HL-60 (cell line): Measurements from ENCODE around the gene MYBPC1.
A peak's percentile ranks its signal among the peaks of the same experiment; 100 is the strongest.

ENCODE experiments used
- DNase-seq, 2 experiments: peaks; one replicate each; pipeline ENCODE4 v3.0.0-alpha.2; 2010 to 2020; ENCODE audit warnings: low read depth in 1 of 2, low spot score in 1 of 2
- H3K27ac ChIP-seq: fragments of 250-450 bp; sonication (Bioruptor Pico); replicated peaks from 2 replicates; pipeline ENCODE4 v1.5.1; 2020; ENCODE audit warnings: mild to moderate bottlenecking, moderate library complexity
- H3K27me3 ChIP-seq: fragments of 250-450 bp; sonication (Bioruptor Pico); 2 replicates; pipeline ENCODE4 v1.5.1; 2021; ENCODE audit warnings: mild to moderate bottlenecking, moderate library complexity; ENCODE audit not compliant: insufficient read depth, poor library complexity, severe bottlenecking
- H3K4me3 ChIP-seq: replicated peaks from 2 replicates; pipeline ENCODE4 v1.5.1; 2011; ENCODE audit warnings: mild to moderate bottlenecking, control low read depth, low read length; ENCODE audit not compliant: insufficient read depth
- CTCF ChIP-seq: IDR thresholded peaks from one replicate; pipeline ENCODE4 v1.5.1; 2011; ENCODE audit warnings: low read length, control low read depth, inconsistent platforms; ENCODE audit not compliant: insufficient read depth
- GABPA ChIP-seq: IDR thresholded peaks from 2 replicates; pipeline ENCODE4 v1.6.1; 2012; ENCODE audit warnings: low read depth
- POLR2AphosphoS5 ChIP-seq: IDR thresholded peaks from 2 replicates; pipeline ENCODE4 v1.6.1; 2012; ENCODE audit warnings: low read depth
- REST ChIP-seq: IDR thresholded peaks from 2 replicates; pipeline ENCODE4 v1.6.1; 2012; ENCODE audit warnings: low read depth; ENCODE audit not compliant: insufficient replicate concordance
- SPI1 ChIP-seq: IDR thresholded peaks from 2 replicates; pipeline ENCODE4 v1.6.1; 2012; ENCODE audit warnings: low read depth, mild to moderate bottlenecking, borderline replicate concordance

Gene MYBPC1

GRCh38 chr12:101694986-101695385 lies 100.2 kb downstream of the MYBPC1 start:
- H3K4me3 ChIP-seq = no peak overlapping the region
- DNase-seq = no peak
- H3K27me3 ChIP-seq = no peaks in the 10 kb centered on the region
- H3K27ac ChIP-seq = no peak overlapping the region
- no peak for TF ChIP-seq POLR2AphosphoS5
- no peak for TF ChIP-seq SPI1
- no peak for TF ChIP-seq REST
- no peak for TF ChIP-seq CTCF
- TF ChIP-seq GABPA = no peak

GRCh38 chr12:101695706-101696105 lies 100.9 kb downstream of the MYBPC1 start:
- TF ChIP-seq POLR2AphosphoS5 = no peak
- TF ChIP-seq GABPA = no peak
- TF ChIP-seq CTCF = no peak
- TF ChIP-seq SPI1 = no peak
- TF ChIP-seq REST = no peak
- H3K27me3 ChIP-seq = no peaks in the 10 kb centered on the region
- peak overlapping the region; percentile 86; the same call in 1 of the 2 replicates for H3K27ac ChIP-seq
- no peak for DNase-seq
- H3K4me3 ChIP-seq = no peak overlapping the region

GRCh38 chr12:101696251-101697196 lies 101.8 kb downstream of the MYBPC1 start:
- TF ChIP-seq SPI1 = no peak
- peak; percentile 78 for TF ChIP-seq POLR2AphosphoS5
- Histone ChIP-seq H3K4me3 (peak overlapping the region; percentile 85), H3K27ac (peak overlapping the region; percentile 86), H3K27me3 (no peaks in the 10 kb centered on the region)
- DNase-seq = peak; percentile 77 to 91

GRCh38 chr12:101697197-101697929 lies 102.6 kb downstream of the MYBPC1 start, which contains the start of gene CHPT1:
CHPT1 (plus strand) TSS chr12:101697640; CDS start chr12:101697862, 222 bp downstream.
- H3K4me3 ChIP-seq = peak within 1 kb of the TSS; percentile 85
- DNase-seq = peak; percentile 65 to 77
- no peak for TF ChIP-seq GABPA
- no peak for TF ChIP-seq REST
- TF ChIP-seq SPI1 = no peak
- no peak for TF ChIP-seq CTCF
- no peak for TF ChIP-seq POLR2AphosphoS5
- H3K27me3 ChIP-seq = no peaks in the 10 kb centered on the region
- H3K27ac ChIP-seq = peak within 1 kb of the TSS; percentile 88
